GM12872 (cell line): ENCODE data around the gene GNG3.

Source experiments
- CTCF ChIP-seq: IDR thresholded peaks from 3 replicates; pipeline ENCODE4 v1.5.1; 2011; ENCODE audit warnings: low read depth, mild to moderate bottlenecking, low read length, moderate library complexity; ENCODE audit not compliant: insufficient read depth

GNG3 gene

DNA sequence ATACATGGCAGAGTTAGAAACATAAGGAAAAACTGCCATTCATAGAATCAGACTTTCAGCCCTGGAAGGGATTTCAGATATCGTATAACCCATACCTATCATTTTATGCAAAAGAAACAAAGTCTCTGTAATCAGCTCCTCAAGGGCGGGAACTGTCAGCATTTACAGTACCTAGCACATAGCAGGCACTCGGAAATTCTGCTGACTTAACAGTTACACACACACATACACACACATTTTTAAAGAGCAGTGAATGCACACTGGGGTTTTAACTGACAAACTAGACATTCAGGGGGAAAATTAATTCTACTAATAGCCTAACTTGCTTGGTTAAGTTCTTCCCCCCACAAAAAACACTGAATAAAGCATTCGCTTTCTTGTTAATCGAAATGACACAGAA lies 8.7 kb downstream of the GNG3 start:
- TF ChIP-seq CTCF = no peak

GRCh38 chr11:62716816-62717215 lies 9.3 kb downstream of the GNG3 start:
- no peak for TF ChIP-seq CTCF

- TF ChIP-seq CTCF = no peak
These were observed 12.0 kb downstream of the GNG3 start for GRCh38 chr11:62719302-62719978.

DNA sequence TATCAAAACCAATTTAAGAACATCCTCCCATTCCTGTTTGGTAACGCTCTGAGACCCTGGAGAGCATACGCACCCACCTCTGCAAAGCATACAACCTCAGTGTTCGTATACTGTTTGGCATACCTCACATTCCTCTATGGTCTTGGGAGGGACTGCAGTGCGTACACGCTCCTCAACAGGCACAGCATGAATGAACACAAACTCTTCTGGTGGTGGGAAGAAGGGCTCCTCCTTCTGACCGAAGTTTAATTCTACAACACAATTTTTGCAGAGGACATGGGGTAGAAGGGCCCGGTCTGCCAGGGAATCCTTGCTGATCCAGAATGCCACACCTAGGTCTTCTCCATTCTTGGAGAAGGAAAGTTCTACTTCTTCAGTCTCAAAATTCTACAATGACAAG lies 14.5 kb downstream of the GNG3 start:
- TF ChIP-seq CTCF = no peak

- no peak for TF ChIP-seq CTCF
These were observed 16.7 kb downstream of the GNG3 start for GRCh38 chr11:62724171-62724570.

DNA sequence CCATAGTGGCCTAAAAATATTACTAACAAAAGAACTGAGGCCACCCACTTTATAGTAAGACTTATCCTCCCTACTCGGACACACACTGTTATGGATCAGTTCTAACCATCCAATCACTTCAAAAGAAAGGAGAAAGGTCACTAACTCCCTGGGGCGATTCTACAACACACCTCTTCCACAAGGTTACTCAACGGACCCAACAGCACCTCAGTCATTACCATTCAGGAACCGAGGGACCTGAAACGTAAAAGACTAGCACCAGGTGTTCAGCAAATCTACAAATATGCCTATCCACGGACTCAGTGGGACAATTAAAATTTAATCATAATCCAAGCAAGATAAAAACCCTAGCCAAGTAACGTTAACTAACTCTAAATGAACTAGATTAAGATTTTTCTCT lies 18.2 kb downstream of the GNG3 start:
- TF ChIP-seq CTCF = no peak

GRCh38 chr11:62726156-62726914 lies 18.9 kb downstream of the GNG3 start:
- no peak for TF ChIP-seq CTCF
